NB4 (cell line): Measurements from ENCODE around the gene IQSEC3.

Experiments
- MYC ChIP-seq: IDR thresholded peaks from 2 replicates; pipeline ENCODE4 v1.6.1; 2011; ENCODE audit warnings: low read depth, low read length
- POLR2A ChIP-seq: IDR thresholded peaks from 2 replicates; pipeline ENCODE4 v1.6.1; 2011; ENCODE audit warnings: mild to moderate bottlenecking; ENCODE audit not compliant: insufficient read length; ENCODE audit errors: extremely low read depth
- TF ChIP-seq, protein P1 (sequence below): IDR thresholded peaks from one replicate; pipeline ENCODE4 v1.5.1; 2012; ENCODE audit warnings: low read depth, low read length
- TF ChIP-seq, protein P2 (sequence below): IDR thresholded peaks from 2 replicates; pipeline ENCODE4 v1.6.1; 2011; ENCODE audit warnings: low read depth, low read length

DNA sequence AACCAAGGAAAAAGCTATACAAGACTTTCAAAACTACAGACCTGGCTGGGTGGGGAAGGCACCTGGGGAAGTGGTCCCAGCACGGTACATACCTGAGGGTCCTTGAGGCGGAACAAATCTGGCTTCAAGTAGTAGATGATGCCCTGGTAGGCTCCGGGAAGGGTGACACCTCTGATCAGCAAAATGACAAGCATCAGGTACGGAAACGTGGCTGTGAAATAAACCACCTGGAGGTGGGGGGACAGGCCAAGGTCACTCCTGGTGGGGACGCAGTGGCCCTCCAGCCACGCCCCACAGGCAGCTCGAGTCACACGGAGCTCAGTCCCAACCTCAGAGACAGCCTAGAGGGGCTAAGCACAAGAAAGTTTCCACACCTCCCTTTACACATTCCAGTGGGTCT lies 132.1 kb downstream of the IQSEC3 start:
- TF ChIP-seq MYC (no peak), POLR2A (no peak)
- TF ChIP-seq, protein P1, sequence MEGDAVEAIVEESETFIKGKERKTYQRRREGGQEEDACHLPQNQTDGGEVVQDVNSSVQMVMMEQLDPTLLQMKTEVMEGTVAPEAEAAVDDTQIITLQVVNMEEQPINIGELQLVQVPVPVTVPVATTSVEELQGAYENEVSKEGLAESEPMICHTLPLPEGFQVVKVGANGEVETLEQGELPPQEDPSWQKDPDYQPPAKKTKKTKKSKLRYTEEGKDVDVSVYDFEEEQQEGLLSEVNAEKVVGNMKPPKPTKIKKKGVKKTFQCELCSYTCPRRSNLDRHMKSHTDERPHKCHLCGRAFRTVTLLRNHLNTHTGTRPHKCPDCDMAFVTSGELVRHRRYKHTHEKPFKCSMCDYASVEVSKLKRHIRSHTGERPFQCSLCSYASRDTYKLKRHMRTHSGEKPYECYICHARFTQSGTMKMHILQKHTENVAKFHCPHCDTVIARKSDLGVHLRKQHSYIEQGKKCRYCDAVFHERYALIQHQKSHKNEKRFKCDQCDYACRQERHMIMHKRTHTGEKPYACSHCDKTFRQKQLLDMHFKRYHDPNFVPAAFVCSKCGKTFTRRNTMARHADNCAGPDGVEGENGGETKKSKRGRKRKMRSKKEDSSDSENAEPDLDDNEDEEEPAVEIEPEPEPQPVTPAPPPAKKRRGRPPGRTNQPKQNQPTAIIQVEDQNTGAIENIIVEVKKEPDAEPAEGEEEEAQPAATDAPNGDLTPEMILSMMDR = no peak
- TF ChIP-seq, protein P2, sequence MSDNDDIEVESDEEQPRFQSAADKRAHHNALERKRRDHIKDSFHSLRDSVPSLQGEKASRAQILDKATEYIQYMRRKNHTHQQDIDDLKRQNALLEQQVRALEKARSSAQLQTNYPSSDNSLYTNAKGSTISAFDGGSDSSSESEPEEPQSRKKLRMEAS = no peak
